ENCODE measurements around the gene KCNJ2.

The KCNJ2 gene

GRCh38 chr17:70205401-70205800 is 36.1 kb downstream of the KCNJ2 start:
- DNase-seq (ENCODE audit: low spot score): no peak

- DNase-seq (ENCODE audit: low spot score): no peak
Observed at GRCh38 chr17:70206361-70207010, 37.2 kb downstream of the KCNJ2 start.

- no peak for DNase-seq (ENCODE audit: low spot score)
Observed at GRCh38 chr17:70207184-70207583, 37.9 kb downstream of the KCNJ2 start.

- DNase-seq (ENCODE audit: low spot score): no peak
Observed at GRCh38 chr17:70208080-70208794, 38.9 kb downstream of the KCNJ2 start.

- DNase-seq (ENCODE audit: low spot score): no peak
Observed at GRCh38 chr17:70208825-70209555, 39.7 kb downstream of the KCNJ2 start.

- no peak for DNase-seq (ENCODE audit: low spot score)
Observed at GRCh38 chr17:70215656-70216055, 46.3 kb downstream of the KCNJ2 start.

- DNase-seq (ENCODE audit: low spot score): no peak
Observed at GRCh38 chr17:70217571-70217970, 48.2 kb downstream of the KCNJ2 start.

- no peak for DNase-seq (ENCODE audit: low spot score)
Observed at GRCh38 chr17:70225276-70225675, 55.9 kb downstream of the KCNJ2 start.

All from D341Med (cell line).